CD4-positive, CD25-positive, alpha-beta regulatory T cell (primary cell): ENCODE measurements around the gene UGGT2. TPM values are rescaled to one million over a fixed set of nuclear protein-coding genes. Genes with fewer than 3 reads are reported as not detected.

Experiments
- ATAC-seq, 2 donors: fragments of 150-1000 bp; cut with Tn5 transposase; one replicate each; pipeline ENCODE4 v1.10.0; 2021; ENCODE audit warnings: low read depth in 2 of 2, moderate number of reproducible peaks in 2 of 2, moderate library complexity in 1 of 2
- DNase-seq, 3 donors: peaks; one replicate each; pipeline versions ENCODE4 v3.0.0 to v3.0.0-alpha.2; 2012 to 2022; ENCODE audit warnings: mixed read lengths in 1 of 3
- H3K27ac ChIP-seq: one replicate; pipeline ENCODE4 v1.7.0; 2013; ENCODE audit warnings: mild to moderate bottlenecking, low read length; ENCODE audit not compliant: insufficient read depth, poor library complexity, severe bottlenecking
- H3K27me3 ChIP-seq: one replicate; pipeline ENCODE4 v1.7.0; 2013; ENCODE audit warnings: low read length; ENCODE audit not compliant: control insufficient read depth, insufficient read depth
- H3K36me3 ChIP-seq: one replicate; pipeline ENCODE4 v1.7.0; 2013; ENCODE audit warnings: mild to moderate bottlenecking, low read length, moderate library complexity; ENCODE audit not compliant: control insufficient read depth, insufficient read depth
- H3K4me1 ChIP-seq: 2 replicates; pipeline ENCODE4 v1.7.0; 2013; ENCODE audit warnings: mild to moderate bottlenecking, low read length; ENCODE audit not compliant: insufficient read depth, control insufficient read depth, poor library complexity, severe bottlenecking
- H3K4me3 ChIP-seq: one replicate; pipeline ENCODE4 v1.7.0; 2013; ENCODE audit warnings: low read depth, mild to moderate bottlenecking, low read length, moderate library complexity
- H3K9me3 ChIP-seq, 2 experiments: 1 replicate in 1 of 2; 2 replicates in 1 of 2; pipeline ENCODE4 v1.7.0; 2013; ENCODE audit warnings: low read length in 2 of 2, mild to moderate bottlenecking in 1 of 2, moderate library complexity in 1 of 2; ENCODE audit not compliant: control insufficient read depth in 2 of 2
- H3K27ac Mint-ChIP-seq, 3 donors: one replicate each; pipeline ENCODE4 v1.8.0; 2020 to 2022; ENCODE audit warnings: mild to moderate bottlenecking in 3 of 3, mixed read lengths in 3 of 3, moderate library complexity in 2 of 3
- H3K27me3 Mint-ChIP-seq: one replicate; pipeline ENCODE4 v1.8.0; 2022; ENCODE audit warnings: mild to moderate bottlenecking, mixed read lengths
- H3K36me3 Mint-ChIP-seq: one replicate; pipeline ENCODE4 v1.8.0; 2020; ENCODE audit warnings: mixed read lengths
- H3K4me1 Mint-ChIP-seq, 4 donors: one replicate each; pipeline ENCODE4 v1.8.0; 2020 to 2022; ENCODE audit warnings: mixed read lengths in 4 of 4, mild to moderate bottlenecking in 1 of 4
- H3K4me3 Mint-ChIP-seq, 4 donors: one replicate each; pipeline ENCODE4 v1.8.0; 2020 to 2022; ENCODE audit warnings: mild to moderate bottlenecking in 4 of 4, mixed read lengths in 4 of 4, moderate library complexity in 3 of 4
- H3K9me3 Mint-ChIP-seq, 7 donors: one replicate each; pipeline ENCODE4 v1.8.0; 2020 to 2022; ENCODE audit warnings: mixed read lengths in 7 of 7, mild to moderate bottlenecking in 3 of 7, moderate library complexity in 2 of 7
- polyA plus RNA-seq, 4 donors: library from polyadenylated mRNA; unstranded; fragments of 300-500 nt; fragmentation: Illumina TruSeq; gene quantifications; one replicate each; pipeline ENCODE4 v1.2.3, GENCODE V29; 2021
- total RNA-seq: library from RNA; stranded (reverse); gene quantifications from one replicate; pipeline ENCODE4 v1.2.3, GENCODE V29; 2022

The UGGT2 gene
- total and polyA plus RNA-seq, 5 donors from 2014 or later: 0.08 to 0.47 TPM; not detected in 3

- Histone ChIP-seq H3K27ac (no peak overlapping the region), H3K36me3 (no peaks in the 10 kb centered on the region), H3K4me1 (no peaks in the 10 kb centered on the region), H3K4me3 (no peak overlapping the region), H3K9me3 (no peaks in the 10 kb centered on the region), H3K27me3 (no peaks in the 10 kb centered on the region)
- Mint-ChIP-seq H3K36me3 (no peaks in the 10 kb centered on the region), H3K9me3 (peaks cover 0 to 16% (median 3%) of the 10 kb centered on the region in 7 donors), H3K4me1 (no peaks in the 10 kb centered on the region), H3K27ac (no peak overlapping the region), H3K4me3 (no peak overlapping the region), H3K27me3 (no peaks in the 10 kb centered on the region)
- ATAC-seq (no peak), DNase-seq (no peak)
Observed at GRCh38 chr13:96041326-96042110, 11.7 kb downstream of the UGGT2 start.

GRCh38 chr13:96036515-96036914, 16.7 kb downstream of the UGGT2 start:
- H3K4me3 Mint-ChIP-seq: no peak overlapping the region
- no peaks in the 10 kb centered on the region for H3K4me1 Mint-ChIP-seq
- H3K9me3 Mint-ChIP-seq: peaks cover 0 to 7% (median 1%) of the 10 kb centered on the region in 7 donors
- no peak overlapping the region for H3K27ac Mint-ChIP-seq
- H3K4me3 ChIP-seq: no peak overlapping the region
- no peaks in the 10 kb centered on the region for H3K36me3 Mint-ChIP-seq
- H3K27me3 Mint-ChIP-seq: no peaks in the 10 kb centered on the region
- H3K36me3 ChIP-seq: no peaks in the 10 kb centered on the region
- no peak for ATAC-seq
- H3K9me3 ChIP-seq: peaks cover 0 to 3% of the 10 kb centered on the region in 2 experiments
- H3K4me1 ChIP-seq: no peaks in the 10 kb centered on the region
- no peak for DNase-seq
- H3K27me3 ChIP-seq: no peaks in the 10 kb centered on the region
- no peak overlapping the region for H3K27ac ChIP-seq

- no peak for ATAC-seq
- H3K27ac Mint-ChIP-seq: no peak overlapping the region
- H3K9me3 Mint-ChIP-seq: peaks cover 0 to 7% (median 2%) of the 10 kb centered on the region in 7 donors
- Histone ChIP-seq H3K27ac (no peak overlapping the region), H3K36me3 (no peaks in the 10 kb centered on the region), H3K4me3 (no peak overlapping the region), H3K9me3 (peaks cover 0 to 3% of the 10 kb centered on the region in 2 experiments), H3K4me1 (no peaks in the 10 kb centered on the region), H3K27me3 (no peaks in the 10 kb centered on the region)
- no peak for DNase-seq
- no peak overlapping the region for H3K4me3 Mint-ChIP-seq
- no peaks in the 10 kb centered on the region for H3K36me3 Mint-ChIP-seq
- H3K27me3 Mint-ChIP-seq: no peaks in the 10 kb centered on the region
- H3K4me1 Mint-ChIP-seq: no peaks in the 10 kb centered on the region
Observed at GRCh38 chr13:96034662-96035061, 18.5 kb downstream of the UGGT2 start.

DNA sequence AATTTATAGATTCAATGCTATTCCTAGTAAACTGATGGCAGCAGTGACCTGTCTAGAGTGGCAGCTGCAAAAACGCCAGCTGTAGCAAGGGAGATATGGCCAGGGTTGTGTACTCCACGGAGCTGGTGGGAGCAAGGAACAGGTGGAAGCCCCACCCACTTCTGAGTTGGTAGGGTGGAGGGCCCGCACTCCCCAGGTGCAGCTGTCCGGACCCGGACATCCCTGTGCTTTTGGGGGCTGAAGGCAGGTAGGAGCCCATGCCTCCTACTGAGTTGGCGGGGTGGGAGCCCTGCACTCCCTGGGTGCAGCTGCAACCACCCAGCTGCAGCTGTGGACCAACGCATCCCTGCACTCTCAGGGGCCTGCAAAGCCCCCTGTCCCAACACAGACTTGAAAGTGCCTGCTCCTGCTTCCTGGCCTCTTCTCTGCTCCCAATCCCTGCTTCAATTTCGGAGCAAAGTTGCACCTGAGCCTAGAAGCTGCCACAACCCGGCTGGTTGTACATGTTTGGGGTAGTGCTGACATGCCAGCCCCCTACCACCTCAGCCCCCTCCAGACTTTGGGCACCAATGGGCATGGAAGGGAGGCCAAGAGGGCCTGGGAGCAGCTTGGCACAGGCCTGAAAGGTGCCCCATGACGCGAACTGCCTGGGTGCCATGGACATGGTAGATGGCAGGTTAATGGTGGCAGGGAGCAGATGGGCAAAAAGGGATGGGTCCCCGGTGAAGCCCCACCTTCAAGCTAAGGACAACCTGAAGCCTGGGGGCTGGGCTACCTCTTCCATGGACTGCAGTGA, 19.8 kb downstream of the UGGT2 start:
- Histone ChIP-seq H3K27me3 (no peaks in the 10 kb centered on the region), H3K4me3 (no peak overlapping the region), H3K9me3 (peaks cover 0 to 3% of the 10 kb centered on the region in 2 experiments), H3K27ac (no peak overlapping the region), H3K4me1 (no peaks in the 10 kb centered on the region), H3K36me3 (no peaks in the 10 kb centered on the region)
- Mint-ChIP-seq H3K27ac (no peak overlapping the region), H3K4me3 (no peak overlapping the region), H3K4me1 (no peaks in the 10 kb centered on the region), H3K9me3 (peaks cover 0 to 7% (median 2%) of the 10 kb centered on the region in 7 donors), H3K36me3 (no peaks in the 10 kb centered on the region), H3K27me3 (no peaks in the 10 kb centered on the region)
- DNase-seq: no peak
- ATAC-seq: no peak

DNA sequence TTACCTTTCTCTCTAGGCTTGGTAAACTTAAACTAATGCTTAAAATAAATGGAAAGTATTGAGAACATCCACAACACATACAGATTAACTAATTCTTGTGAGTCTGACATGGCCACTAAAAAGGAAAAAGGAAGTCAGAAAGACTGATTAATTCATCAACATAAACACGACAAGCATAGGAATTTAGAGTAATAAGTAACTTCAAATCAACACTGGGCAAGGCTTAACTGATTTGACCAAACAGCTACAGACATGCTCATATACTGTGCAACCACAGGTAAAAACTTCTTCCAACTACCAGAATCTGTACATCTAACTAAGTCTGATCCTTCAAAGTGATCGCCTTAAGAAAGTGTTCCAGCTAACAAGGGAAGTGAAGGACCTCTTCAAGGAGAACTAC, 20.5 kb downstream of the UGGT2 start:
- H3K4me1 ChIP-seq: no peaks in the 10 kb centered on the region
- no peak overlapping the region for H3K27ac ChIP-seq
- Mint-ChIP-seq H3K9me3 (peaks cover 0 to 7% (median 2%) of the 10 kb centered on the region in 7 donors), H3K4me3 (no peak overlapping the region), H3K36me3 (no peaks in the 10 kb centered on the region), H3K4me1 (no peaks in the 10 kb centered on the region), H3K27me3 (no peaks in the 10 kb centered on the region), H3K27ac (no peak overlapping the region)
- H3K4me3 ChIP-seq: no peak overlapping the region
- DNase-seq (no peak), ATAC-seq (no peak)
- H3K9me3 ChIP-seq: peaks cover 0 to 3% of the 10 kb centered on the region in 2 experiments
- H3K36me3 ChIP-seq: no peaks in the 10 kb centered on the region
- no peaks in the 10 kb centered on the region for H3K27me3 ChIP-seq

- H3K4me1 Mint-ChIP-seq: no peaks in the 10 kb centered on the region
- no peak overlapping the region for H3K4me3 ChIP-seq
- no peak overlapping the region for H3K27ac ChIP-seq
- H3K36me3 Mint-ChIP-seq: no peaks in the 10 kb centered on the region
- no peaks in the 10 kb centered on the region for H3K9me3 ChIP-seq
- H3K36me3 ChIP-seq: no peaks in the 10 kb centered on the region
- no peaks in the 10 kb centered on the region for H3K27me3 ChIP-seq
- no peak overlapping the region for H3K4me3 Mint-ChIP-seq
- no peaks in the 10 kb centered on the region for H3K27me3 Mint-ChIP-seq
- H3K4me1 ChIP-seq: no peaks in the 10 kb centered on the region
- H3K9me3 Mint-ChIP-seq: peaks cover 0 to 7% (median 2%) of the 10 kb centered on the region in 7 donors
- no peak for DNase-seq
- ATAC-seq: no peak
- no peak overlapping the region for H3K27ac Mint-ChIP-seq
Observed at GRCh38 chr13:96029002-96029401, 24.2 kb downstream of the UGGT2 start.

DNA sequence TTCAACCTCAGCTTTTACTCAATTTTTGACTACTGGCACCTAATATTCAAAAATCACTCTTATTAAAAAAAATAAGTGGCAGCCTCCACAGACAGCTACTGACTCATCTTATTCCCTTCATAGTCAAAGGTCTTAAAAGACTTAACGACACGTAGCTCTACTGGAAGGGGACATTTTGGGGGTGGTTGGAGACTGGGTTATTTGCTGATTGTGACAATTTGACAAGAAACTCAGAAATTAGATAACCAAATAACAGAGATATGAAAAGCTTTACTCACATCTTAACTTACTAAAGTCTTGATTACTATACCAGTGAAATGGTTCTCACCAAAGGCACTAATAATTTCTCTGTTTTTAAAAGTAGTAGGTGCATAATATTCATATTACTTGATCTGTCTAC, 25.7 kb downstream of the UGGT2 start:
- Histone ChIP-seq H3K4me1 (no peaks in the 10 kb centered on the region), H3K27me3 (no peaks in the 10 kb centered on the region), H3K4me3 (no peak overlapping the region), H3K27ac (no peak overlapping the region), H3K36me3 (no peaks in the 10 kb centered on the region), H3K9me3 (no peaks in the 10 kb centered on the region)
- H3K27me3 Mint-ChIP-seq: no peaks in the 10 kb centered on the region
- no peak for ATAC-seq
- peaks cover 0 to 2% (median 0%) of the 10 kb centered on the region in 7 donors for H3K9me3 Mint-ChIP-seq
- no peak for DNase-seq
- H3K4me3 Mint-ChIP-seq: no peak overlapping the region
- no peaks in the 10 kb centered on the region for H3K4me1 Mint-ChIP-seq
- no peaks in the 10 kb centered on the region for H3K36me3 Mint-ChIP-seq
- H3K27ac Mint-ChIP-seq: no peak overlapping the region
